Colonic mucosa (tissue), 4 donors: ENCODE results near the gene ASB13. TPM values are rescaled to one million over a fixed set of nuclear protein-coding genes. Genes with fewer than 3 reads are reported as not detected.

ENCODE experiments used
- DNase-seq: peaks from one replicate; pipeline ENCODE4 v3.0.0-alpha.2; 2020
- H3K27ac ChIP-seq: fragments of 200-600 bp; one replicate; pipeline ENCODE4 v1.8.0; 2021
- H3K27me3 ChIP-seq: fragments of 200-600 bp; one replicate; pipeline ENCODE4 v1.8.0; 2021
- H3K36me3 ChIP-seq: fragments of 200-600 bp; one replicate; pipeline ENCODE4 v1.8.0; 2021
- H3K4me1 ChIP-seq: fragments of 200-600 bp; one replicate; pipeline ENCODE4 v1.8.0; 2021; ENCODE audit warnings: mild to moderate bottlenecking
- H3K4me3 ChIP-seq: fragments of 200-600 bp; one replicate; pipeline ENCODE4 v1.8.0; 2021
- H3K9ac ChIP-seq, 2 donors: one replicate each; pipeline ENCODE4 v1.7.0; 2013; ENCODE audit warnings: control low read depth in 2 of 2, low read depth in 2 of 2, low read length in 2 of 2
- H3K9me3 ChIP-seq: fragments of 200-600 bp; one replicate; pipeline ENCODE4 v1.8.0; 2021
- intact Hi-C: fragments of 100-400 bp; cut with DNase I; formaldehyde crosslinking; loops from one replicate; pipeline ENCODE4 v1.14.1; 2022
- total RNA-seq, 2 donors: library from RNA; stranded (reverse); fragmentation: NEBNext Ultra II Directional in 1 of 2; extraction: Animal tissue kit (Norgen Biotek cat#: 25700) in 1 of 2; gene quantifications; one replicate each; pipeline ENCODE4 v1.2.1, GENCODE V29; 2021
- TF ChIP-seq, protein P1 (sequence below): fragments of 200-600 bp; IDR thresholded peaks from one replicate; pipeline ENCODE4 v1.8.0; 2022; ENCODE audit warnings: antibody characterized with exemption, mild to moderate bottlenecking
- donor health status: healthy.
- donor health status: DM: no; HTN: no; CAD: no.
- donor health status: DM: no; HTN: no; CAD: no.

ASB13 gene
- total RNA-seq, 2 donors from 2014 or later: 36.1 to 36.2 TPM

GRCh38 chr10:5617521-5617920 lies 48.9 kb downstream of the ASB13 start:
- Histone ChIP-seq H3K9me3 (no peaks in the 10 kb centered on the region), H3K27ac (no peak overlapping the region), H3K9ac (no peak overlapping the region), H3K4me1 (no peaks in the 10 kb centered on the region), H3K36me3 (no peaks in the 10 kb centered on the region), H3K27me3 (no peaks in the 10 kb centered on the region), H3K4me3 (no peak overlapping the region)
- DNase-seq: no peak
- TF ChIP-seq, protein P1, sequence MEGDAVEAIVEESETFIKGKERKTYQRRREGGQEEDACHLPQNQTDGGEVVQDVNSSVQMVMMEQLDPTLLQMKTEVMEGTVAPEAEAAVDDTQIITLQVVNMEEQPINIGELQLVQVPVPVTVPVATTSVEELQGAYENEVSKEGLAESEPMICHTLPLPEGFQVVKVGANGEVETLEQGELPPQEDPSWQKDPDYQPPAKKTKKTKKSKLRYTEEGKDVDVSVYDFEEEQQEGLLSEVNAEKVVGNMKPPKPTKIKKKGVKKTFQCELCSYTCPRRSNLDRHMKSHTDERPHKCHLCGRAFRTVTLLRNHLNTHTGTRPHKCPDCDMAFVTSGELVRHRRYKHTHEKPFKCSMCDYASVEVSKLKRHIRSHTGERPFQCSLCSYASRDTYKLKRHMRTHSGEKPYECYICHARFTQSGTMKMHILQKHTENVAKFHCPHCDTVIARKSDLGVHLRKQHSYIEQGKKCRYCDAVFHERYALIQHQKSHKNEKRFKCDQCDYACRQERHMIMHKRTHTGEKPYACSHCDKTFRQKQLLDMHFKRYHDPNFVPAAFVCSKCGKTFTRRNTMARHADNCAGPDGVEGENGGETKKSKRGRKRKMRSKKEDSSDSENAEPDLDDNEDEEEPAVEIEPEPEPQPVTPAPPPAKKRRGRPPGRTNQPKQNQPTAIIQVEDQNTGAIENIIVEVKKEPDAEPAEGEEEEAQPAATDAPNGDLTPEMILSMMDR: no peak
- intact Hi-C loops: no loop called here

DNA sequence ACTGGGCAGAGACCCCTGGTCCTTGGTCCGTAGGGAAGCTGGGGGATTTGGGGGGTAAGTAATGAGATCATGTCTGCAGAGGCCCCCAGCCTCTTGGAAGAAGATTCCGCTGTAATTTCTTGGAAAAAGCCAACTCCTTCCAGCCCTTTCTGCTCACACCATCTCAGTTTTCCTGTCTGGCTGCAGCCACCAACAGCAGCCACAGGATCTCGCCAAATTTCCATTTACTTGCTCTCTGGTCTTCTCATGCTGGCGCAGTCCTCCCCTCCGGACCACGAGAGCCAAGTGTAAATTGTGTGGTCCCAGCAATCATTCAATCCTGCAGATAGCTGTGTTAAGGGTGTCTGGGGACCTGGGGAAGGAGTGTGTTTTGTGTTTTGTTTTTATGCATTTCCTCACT lies 49.6 kb downstream of the ASB13 start:
- H3K27me3 ChIP-seq: no peaks in the 10 kb centered on the region
- H3K36me3 ChIP-seq: no peaks in the 10 kb centered on the region
- no peak for DNase-seq
- TF ChIP-seq, protein P1: no peak
- H3K4me1 ChIP-seq: no peaks in the 10 kb centered on the region
- intact Hi-C loops: no loop called here
- no peak overlapping the region for H3K27ac ChIP-seq
- H3K4me3 ChIP-seq: no peak overlapping the region
- H3K9ac ChIP-seq: no peak overlapping the region
- no peaks in the 10 kb centered on the region for H3K9me3 ChIP-seq

GRCh38 chr10:5616046-5616445 lies 50.3 kb downstream of the ASB13 start:
- TF ChIP-seq, protein P1: no peak
- no peak for DNase-seq
- no peak overlapping the region for H3K27ac ChIP-seq
- H3K9ac ChIP-seq: no peak overlapping the region
- no peak overlapping the region for H3K4me3 ChIP-seq
- H3K27me3 ChIP-seq: no peaks in the 10 kb centered on the region
- no peaks in the 10 kb centered on the region for H3K36me3 ChIP-seq
- H3K9me3 ChIP-seq: no peaks in the 10 kb centered on the region
- intact Hi-C loops: no loop called here
- no peaks in the 10 kb centered on the region for H3K4me1 ChIP-seq

GRCh38 chr10:5615316-5615715 lies 51.1 kb downstream of the ASB13 start:
- Histone ChIP-seq H3K9ac (no peak overlapping the region), H3K27ac (no peak overlapping the region), H3K27me3 (no peaks in the 10 kb centered on the region), H3K4me1 (no peaks in the 10 kb centered on the region), H3K36me3 (no peaks in the 10 kb centered on the region), H3K9me3 (no peaks in the 10 kb centered on the region), H3K4me3 (no peak overlapping the region)
- intact Hi-C loops: no loop called here
- no peak for DNase-seq
- TF ChIP-seq, protein P1: no peak

DNA sequence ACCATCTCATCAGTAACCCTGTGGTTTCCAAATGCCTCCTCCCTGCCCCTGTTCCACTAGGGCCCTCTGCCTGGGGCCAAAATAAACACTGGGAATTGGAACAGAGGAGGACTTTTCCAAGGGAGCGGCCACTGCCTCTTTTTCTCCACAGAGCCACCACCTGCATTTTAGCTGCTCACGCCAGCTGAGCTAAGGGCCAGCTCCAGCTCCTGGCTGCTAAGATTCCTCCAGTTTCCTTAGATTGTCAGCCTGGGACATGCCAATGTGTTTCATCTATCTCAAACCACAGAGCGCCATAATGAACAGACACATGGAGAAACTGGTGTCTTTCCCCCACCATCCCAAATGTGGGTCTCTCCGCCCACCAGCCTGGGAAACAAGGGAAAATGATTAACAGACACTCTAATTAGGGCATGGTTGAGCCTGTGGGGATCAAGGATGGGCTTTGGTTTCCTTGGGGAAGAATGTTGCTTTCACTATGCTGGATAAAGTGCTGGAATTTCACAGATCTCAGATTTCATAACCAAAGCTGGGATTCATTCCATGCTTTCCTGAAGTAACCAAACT lies 52.2 kb downstream of the ASB13 start:
- Histone ChIP-seq H3K9ac (peak overlapping the region in 1 of 2 donors; percentile 51), H3K4me3 (no peak overlapping the region), H3K27ac (peak overlapping the region; percentile 46), H3K27me3 (no peaks in the 10 kb centered on the region), H3K9me3 (no peaks in the 10 kb centered on the region), H3K36me3 (no peaks in the 10 kb centered on the region), H3K4me1 (peaks cover 5% of the 10 kb centered on the region)
- DNase-seq: no peak
- intact Hi-C loops: no loop called here
- TF ChIP-seq, protein P1: no peak
